Adrenal gland (tissue), 5 donors: ENCODE data around the gene CPO.

Experiments
- CTCF ChIP-seq, 6 experiments: fragments of 450-650 bp in 4 of 6; fragments of 200-600 bp in 2 of 6; sonication (generic) in 1 of 6; IDR thresholded peaks; 1 replicate in 5 of 6; 2 replicates in 1 of 6; pipeline versions ENCODE4 v1.5.1 to v1.8.0; 2016 to 2021; ENCODE audit warnings: antibody characterized with exemption in 6 of 6, mild to moderate bottlenecking in 2 of 6, moderate library complexity in 1 of 6
- POLR2A ChIP-seq, 2 donors: fragments of 450-650 bp; IDR thresholded peaks; one replicate each; pipeline ENCODE4 v1.6.1; 2017; ENCODE audit warnings: antibody characterized with exemption in 2 of 2, mild to moderate bottlenecking in 2 of 2, moderate library complexity in 1 of 2
- donor health status: DM: no; HTN: no; CAD: no.

GRCh38 chr2:206979365-206979764, 40.0 kb downstream of the CPO start:
- TF ChIP-seq CTCF (IDR thresholded peaks at IDR 0.05) (no peak), POLR2A (IDR thresholded peaks at IDR 0.05) (no peak)
